CD4-positive, alpha-beta T cell (primary cell): ENCODE results near the gene IL15. TPM values are rescaled to one million over a fixed set of nuclear protein-coding genes. Genes with fewer than 3 reads are reported as not detected.

Source experiments
- ATAC-seq: fragments of 200-7000 bp; cut with Tn5 transposase; one replicate; pipeline ENCODE4 v1.10.0; 2022; ENCODE audit warnings: mild to moderate bottlenecking; ENCODE audit not compliant: poor library complexity
- CTCF ChIA-PET: fragments of 350-600 bp; sonication (Branson Sonifier 250); formaldehyde crosslinking; loops from one replicate; lab custom pipeline; 2021; ENCODE audit warnings: antibody characterized with exemption, inconsistent platforms; lab: Charles Lee
- POLR2A ChIA-PET: fragments of 350-600 bp; sonication (Branson Sonifier 250); formaldehyde crosslinking; loops from one replicate; lab custom pipeline; 2021; ENCODE audit warnings: antibody characterized with exemption, inconsistent platforms; lab: Charles Lee
- DNase-seq, 14 experiments: peaks; one replicate each; pipeline ENCODE4 v3.0.0-alpha.2; 2013 to 2020; ENCODE audit warnings: mixed read lengths in 2 of 14
- H3K27ac ChIP-seq, 2 donors: one replicate each; pipeline versions ENCODE4 v1.5.1 to v1.7.0; 2013; ENCODE audit warnings: low read length in 2 of 2, low read depth in 1 of 2, mild to moderate bottlenecking in 1 of 2
- H3K27me3 ChIP-seq, 2 experiments: 1 replicate in 1 of 2; 2 replicates in 1 of 2; pipeline versions ENCODE4 v1.6.1 to v1.7.0; 2013; ENCODE audit warnings: low read length in 2 of 2, control low read depth in 1 of 2, mild to moderate bottlenecking in 1 of 2, moderate library complexity in 1 of 2; ENCODE audit not compliant: insufficient read depth in 2 of 2, control insufficient read depth in 1 of 2
- H3K36me3 ChIP-seq: one replicate; pipeline ENCODE4 v1.6.1; 2013; ENCODE audit warnings: low read length, control low read depth; ENCODE audit not compliant: insufficient read depth
- H3K4me1 ChIP-seq: one replicate; pipeline ENCODE4 v1.6.1; 2013; ENCODE audit warnings: low read length, control low read depth; ENCODE audit not compliant: insufficient read depth
- H3K4me3 ChIP-seq: one replicate; pipeline ENCODE4 v1.5.1; 2013; ENCODE audit warnings: mild to moderate bottlenecking, low read length, moderate library complexity
- H3K9me3 ChIP-seq, 2 experiments: 1 replicate in 1 of 2; 2 replicates in 1 of 2; pipeline versions ENCODE4 v1.6.1 to v1.7.0; 2013; ENCODE audit warnings: low read length in 2 of 2, mild to moderate bottlenecking in 2 of 2, control low read depth in 1 of 2, moderate library complexity in 1 of 2; ENCODE audit not compliant: control insufficient read depth in 1 of 2, insufficient read depth in 1 of 2
- H3K27ac Mint-ChIP-seq: one replicate; pipeline ENCODE4 v1.8.0; 2020; ENCODE audit warnings: mixed read lengths
- H3K27me3 Mint-ChIP-seq: one replicate; pipeline ENCODE4 v1.8.0; 2021; ENCODE audit warnings: mixed read lengths
- H3K36me3 Mint-ChIP-seq: one replicate; pipeline ENCODE4 v1.8.0; 2021; ENCODE audit warnings: low read depth, mixed read lengths
- H3K4me1 Mint-ChIP-seq: one replicate; pipeline ENCODE4 v1.8.0; 2021; ENCODE audit warnings: low read depth, mixed read lengths
- H3K4me3 Mint-ChIP-seq: one replicate; pipeline ENCODE4 v1.8.0; 2020; ENCODE audit warnings: mild to moderate bottlenecking, mixed read lengths
- H3K9me3 Mint-ChIP-seq: one replicate; pipeline ENCODE4 v1.8.0; 2020; ENCODE audit warnings: mixed read lengths
- CTCF ChIP-seq: fragments of 200-600 bp; IDR thresholded peaks from one replicate; pipeline ENCODE4 v1.8.0; 2022; ENCODE audit warnings: antibody characterized with exemption, mild to moderate bottlenecking
- intact Hi-C, 2 experiments: fragments of 100-400 bp; cut with DNase I in 1 of 2; cut with micrococcal nuclease in 1 of 2; formaldehyde crosslinking; loops; one replicate each; pipeline versions ENCODE4 v1.15.1 to v1.9.0; 2023 to 2025; cut with DNase I, micrococcal nuclease
- total RNA-seq, 174 experiments: library from RNA in 2 of 174; stranded (reverse) in 2 of 174; gene quantifications; one replicate each; pipeline ENCODE4 v1.2.3 and lab custom pipeline; 2021 to 2026

The IL15 gene
- total RNA-seq, 2 experiments from 2014 or later, result 0.60 to 1.3 TPM

GRCh38 chr4:141659539-141659938 is 23.2 kb downstream of the IL15 start:
- no peaks in the 10 kb centered on the region for H3K9me3 Mint-ChIP-seq
- no peak for DNase-seq
- intact Hi-C loops, result no loop called here
- ChIA-PET CTCF (interaction anchor here (1.2 kb wide), 1 partner anchor 12 kb away, joined by 3 read pairs; no protein-coding TSS in a partner anchor), POLR2A (no interaction called here)
- no peaks in the 10 kb centered on the region for H3K4me1 Mint-ChIP-seq
- H3K4me1 ChIP-seq, result no peaks in the 10 kb centered on the region
- no peak overlapping the region for H3K27ac ChIP-seq
- no peaks in the 10 kb centered on the region for H3K36me3 Mint-ChIP-seq
- H3K36me3 ChIP-seq, result no peaks in the 10 kb centered on the region
- H3K27ac Mint-ChIP-seq, result no peak overlapping the region
- ATAC-seq, result no peak
- no peak overlapping the region for H3K4me3 ChIP-seq
- no peaks in the 10 kb centered on the region for H3K27me3 Mint-ChIP-seq
- H3K27me3 ChIP-seq, result no peaks in the 10 kb centered on the region
- H3K9me3 ChIP-seq, result no peaks in the 10 kb centered on the region
- H3K4me3 Mint-ChIP-seq, result no peak overlapping the region
- TF ChIP-seq CTCF, result no peak

- no peaks in the 10 kb centered on the region for H3K4me1 ChIP-seq
- H3K36me3 ChIP-seq, result no peaks in the 10 kb centered on the region
- Mint-ChIP-seq H3K4me3 (no peak overlapping the region), H3K27me3 (no peaks in the 10 kb centered on the region), H3K4me1 (no peaks in the 10 kb centered on the region), H3K9me3 (no peaks in the 10 kb centered on the region), H3K27ac (no peak overlapping the region), H3K36me3 (no peaks in the 10 kb centered on the region)
- DNase-seq, result no peak
- no peak overlapping the region for H3K4me3 ChIP-seq
- no peak overlapping the region for H3K27ac ChIP-seq
- no peak for TF ChIP-seq CTCF
- intact Hi-C loops, result no loop called here
- ATAC-seq, result no peak
- no peaks in the 10 kb centered on the region for H3K9me3 ChIP-seq
- ChIA-PET CTCF (no interaction called here), POLR2A (no interaction called here)
- no peaks in the 10 kb centered on the region for H3K27me3 ChIP-seq
These were observed 24.5 kb downstream of the IL15 start for GRCh38 chr4:141660880-141661279.

- Histone ChIP-seq H3K4me3 (no peak overlapping the region), H3K27ac (no peak overlapping the region), H3K27me3 (no peaks in the 10 kb centered on the region), H3K36me3 (no peaks in the 10 kb centered on the region), H3K9me3 (no peaks in the 10 kb centered on the region), H3K4me1 (no peaks in the 10 kb centered on the region)
- Mint-ChIP-seq H3K36me3 (no peaks in the 10 kb centered on the region), H3K4me3 (no peak overlapping the region), H3K4me1 (no peaks in the 10 kb centered on the region), H3K9me3 (no peaks in the 10 kb centered on the region), H3K27ac (no peak overlapping the region), H3K27me3 (peaks cover 9% of the 10 kb centered on the region)
- CTCF ChIA-PET, result no interaction called here
- DNase-seq (no peak), ATAC-seq (no peak)
- POLR2A ChIA-PET, result no interaction called here
- intact Hi-C loops, result no loop called here
- no peak for TF ChIP-seq CTCF
These were observed 32.0 kb downstream of the IL15 start for GRCh38 chr4:141668200-141668910.
